Ovary (tissue), 3 donors: ENCODE measurements around the gene TBC1D14.

ENCODE experiments used
- CTCF ChIP-seq, 3 donors: fragments of 450-650 bp in 2 of 3; fragments of 200-600 bp in 1 of 3; IDR thresholded peaks; one replicate each; pipeline versions ENCODE4 v1.5.1 to v1.8.0; 2016 to 2022; ENCODE audit warnings: antibody characterized with exemption in 3 of 3, mild to moderate bottlenecking in 1 of 3
- EP300 ChIP-seq: sonication (generic); formaldehyde crosslinking; IDR thresholded peaks from one replicate; pipeline ENCODE4 v1.6.1; 2017; ENCODE audit warnings: antibody characterized with exemption
- POLR2A ChIP-seq: fragments of 450-650 bp; IDR thresholded peaks from one replicate; pipeline ENCODE4 v1.6.1; 2017; ENCODE audit warnings: antibody characterized with exemption, mild to moderate bottlenecking, moderate library complexity
- donor health status: DM: no; HTN: no; CAD: no.

- TF ChIP-seq CTCF (IDR thresholded peaks at IDR 0.05): no peak
- no peak for TF ChIP-seq POLR2A
- no peak for TF ChIP-seq EP300
These were observed 120.3 kb downstream of the TBC1D14 start for GRCh38 chr4:7029921-7030320.
